Panc1 (cell line): Measurements from ENCODE around the gene NEUROG1. TPM values are rescaled to one million over a fixed set of nuclear protein-coding genes. Genes with fewer than 3 reads are reported as not detected.

Experiments used
- ATAC-seq: fragments of 200-7000 bp; cut with Tn5 transposase; 2 replicates; pipeline ENCODE4 v1.9.1; 2020; ENCODE audit warnings: mild to moderate bottlenecking, moderate library complexity
- BruUV-seq: library from RNA; stranded (reverse); fragments of 400-500 nt; replicated peaks from 2 replicates; lab custom pipeline; 2021; lab: Mats Ljungman, UMichigan
- CTCF ChIA-PET: fragments of 300-600 bp; sonication (Branson Sonifier 250); formaldehyde crosslinking; loops from one replicate; lab custom pipeline; 2022; ENCODE audit warnings: antibody characterized with exemption; lab: Charles Lee
- POLR2A ChIA-PET: fragments of 300-600 bp; sonication (Branson Sonifier 250); formaldehyde crosslinking; loops from one replicate; lab custom pipeline; 2022; ENCODE audit warnings: antibody characterized with exemption; lab: Charles Lee
- DNase-seq: peaks from one replicate; pipeline ENCODE4 v3.0.0-alpha.2; 2010; ENCODE audit warnings: low read depth, low spot score
- H3K27ac ChIP-seq: 2 replicates; pipeline ENCODE4 v1.5.1; 2011; ENCODE audit warnings: mild to moderate bottlenecking, low read length, inconsistent platforms
- H3K27me3 ChIP-seq: fragments of 200-500 bp; sonication (Bioruptor generic); 2 replicates; pipeline ENCODE4 v1.6.0; 2014; ENCODE audit warnings: low read length, inconsistent platforms; ENCODE audit not compliant: control insufficient read depth, insufficient read depth
- H3K36me3 ChIP-seq: fragments of 200-500 bp; sonication (Bioruptor generic); 2 replicates; pipeline ENCODE4 v1.5.1; 2014; ENCODE audit warnings: inconsistent platforms, mild to moderate bottlenecking, low read length, moderate library complexity; ENCODE audit not compliant: control insufficient read depth, insufficient read depth
- H3K4me1 ChIP-seq: 2 replicates; pipeline ENCODE4 v1.5.1; 2011; ENCODE audit warnings: inconsistent platforms, mild to moderate bottlenecking, low read length, moderate library complexity; ENCODE audit not compliant: control insufficient read depth, insufficient read depth
- H3K4me3 ChIP-seq, 2 experiments: 2 replicates each; pipeline ENCODE4 v1.5.1; 2011 to 2012; ENCODE audit warnings: low read depth in 2 of 2, low read length in 2 of 2, mild to moderate bottlenecking in 2 of 2, inconsistent platforms in 1 of 2, moderate library complexity in 1 of 2
- H3K9me3 ChIP-seq: fragments of 200-500 bp; sonication (Bioruptor generic); 2 replicates; pipeline ENCODE4 v1.5.1; 2014; ENCODE audit warnings: low read depth, mild to moderate bottlenecking, inconsistent platforms, low read length, moderate library complexity; ENCODE audit not compliant: control insufficient read depth, insufficient read depth
- POLR2AphosphoS5 ChIP-seq: IDR thresholded peaks from 2 replicates; pipeline ENCODE4 v1.6.1; 2012; ENCODE audit warnings: mild to moderate bottlenecking, low read depth, low read length, moderate library complexity
- REST ChIP-seq, 2 experiments: IDR thresholded peaks; 2 replicates each; pipeline ENCODE4 v1.6.1; 2011 to 2012; ENCODE audit warnings: low read depth in 2 of 2, control low read depth in 1 of 2, low read length in 1 of 2, mild to moderate bottlenecking in 1 of 2, moderate library complexity in 1 of 2; ENCODE audit not compliant: insufficient read depth in 1 of 2
- SIN3A ChIP-seq: IDR thresholded peaks from 2 replicates; pipeline ENCODE4 v1.6.1; 2012; ENCODE audit warnings: low read depth, mild to moderate bottlenecking, low read length, moderate library complexity, borderline replicate concordance; ENCODE audit not compliant: insufficient read depth
- TCF7L2 ChIP-seq: IDR thresholded peaks from 2 replicates; pipeline ENCODE4 v1.6.1; 2011; ENCODE audit warnings: mild to moderate bottlenecking, low read depth, low read length, inconsistent platforms
- in situ Hi-C: cut with HindIII; loops from 2 replicates; pipeline ENCODE4 v1.10.0; 2016; ENCODE audit warnings: low sequenced_read_pairs, low pct_unique_long_range_greater_than_20kb
- intact Hi-C: fragments of 100-400 bp; cut with micrococcal nuclease; formaldehyde crosslinking; loops from one replicate; pipeline ENCODE4 v1.10.0; 2022; ENCODE audit not compliant: unreplicated experiment
- total RNA-seq: library from RNA; stranded (reverse); gene quantifications from one replicate; pipeline ENCODE4 v1.2.1, GENCODE V29; 2021; ENCODE audit not compliant: unreplicated experiment
- TF ChIP-seq, protein P1 (sequence below): fragments of 450-650 bp; IDR thresholded peaks from 2 replicates; pipeline ENCODE4 v1.5.1; 2017; ENCODE audit warnings: mild to moderate bottlenecking

Gene NEUROG1
- total RNA-seq, 1 experiment from 2014 or later, result not detected

- ChIA-PET POLR2A (no interaction called here), CTCF (no interaction called here)
- DNase-seq (no peak), ATAC-seq (no peak)
- intact Hi-C loops (no loop called here), in situ Hi-C loops (no loop called here)
- Histone ChIP-seq H3K9me3 (no peaks in the 10 kb centered on the region), H3K4me3 (no peak overlapping the region), H3K27me3 (peaks cover 3% of the 10 kb centered on the region), H3K4me1 (no peaks in the 10 kb centered on the region), H3K36me3 (no peaks in the 10 kb centered on the region), H3K27ac (no peak overlapping the region)
- BruUV-seq, result no TSS peak
- no peak for TF ChIP-seq POLR2AphosphoS5
- TF ChIP-seq TCF7L2, result no peak
- TF ChIP-seq SIN3A, result no peak
- TF ChIP-seq, protein P1, sequence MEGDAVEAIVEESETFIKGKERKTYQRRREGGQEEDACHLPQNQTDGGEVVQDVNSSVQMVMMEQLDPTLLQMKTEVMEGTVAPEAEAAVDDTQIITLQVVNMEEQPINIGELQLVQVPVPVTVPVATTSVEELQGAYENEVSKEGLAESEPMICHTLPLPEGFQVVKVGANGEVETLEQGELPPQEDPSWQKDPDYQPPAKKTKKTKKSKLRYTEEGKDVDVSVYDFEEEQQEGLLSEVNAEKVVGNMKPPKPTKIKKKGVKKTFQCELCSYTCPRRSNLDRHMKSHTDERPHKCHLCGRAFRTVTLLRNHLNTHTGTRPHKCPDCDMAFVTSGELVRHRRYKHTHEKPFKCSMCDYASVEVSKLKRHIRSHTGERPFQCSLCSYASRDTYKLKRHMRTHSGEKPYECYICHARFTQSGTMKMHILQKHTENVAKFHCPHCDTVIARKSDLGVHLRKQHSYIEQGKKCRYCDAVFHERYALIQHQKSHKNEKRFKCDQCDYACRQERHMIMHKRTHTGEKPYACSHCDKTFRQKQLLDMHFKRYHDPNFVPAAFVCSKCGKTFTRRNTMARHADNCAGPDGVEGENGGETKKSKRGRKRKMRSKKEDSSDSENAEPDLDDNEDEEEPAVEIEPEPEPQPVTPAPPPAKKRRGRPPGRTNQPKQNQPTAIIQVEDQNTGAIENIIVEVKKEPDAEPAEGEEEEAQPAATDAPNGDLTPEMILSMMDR, result no peak
- TF ChIP-seq REST (IDR thresholded peaks at IDR 0.05; ENCODE audit: insufficient read depth in 1 of 2, low read depth in 2 of 2, low read length in 1 of 2), result no peak
These were observed 43.5 kb downstream of the NEUROG1 start for GRCh38 chr5:135492319-135492626.

GRCh38 chr5:135491552-135492318, 44.0 kb downstream of the NEUROG1 start:
- H3K9me3 ChIP-seq, result no peaks in the 10 kb centered on the region
- peaks cover 3% of the 10 kb centered on the region; the same call in 1 of the 2 replicates for H3K27me3 ChIP-seq
- H3K36me3 ChIP-seq, result no peaks in the 10 kb centered on the region
- in situ Hi-C loops, result no loop called here
- ChIA-PET POLR2A (no interaction called here), CTCF (no interaction called here)
- H3K4me3 ChIP-seq, result no peak overlapping the region
- no TSS peak for BruUV-seq
- intact Hi-C loops, result no loop called here
- ATAC-seq, result no peak
- TF ChIP-seq SIN3A (no peak), POLR2AphosphoS5 (no peak), REST (IDR thresholded peaks at IDR 0.05; ENCODE audit: insufficient read depth in 1 of 2, low read depth in 2 of 2, low read length in 1 of 2) (no peak), TCF7L2 (no peak)
- TF ChIP-seq, protein P1, result no peak
- no peak overlapping the region for H3K27ac ChIP-seq
- H3K4me1 ChIP-seq, result no peaks in the 10 kb centered on the region
- DNase-seq, result no peak
